ENCODE data around the gene MRPL41.

Gene MRPL41

DNA sequence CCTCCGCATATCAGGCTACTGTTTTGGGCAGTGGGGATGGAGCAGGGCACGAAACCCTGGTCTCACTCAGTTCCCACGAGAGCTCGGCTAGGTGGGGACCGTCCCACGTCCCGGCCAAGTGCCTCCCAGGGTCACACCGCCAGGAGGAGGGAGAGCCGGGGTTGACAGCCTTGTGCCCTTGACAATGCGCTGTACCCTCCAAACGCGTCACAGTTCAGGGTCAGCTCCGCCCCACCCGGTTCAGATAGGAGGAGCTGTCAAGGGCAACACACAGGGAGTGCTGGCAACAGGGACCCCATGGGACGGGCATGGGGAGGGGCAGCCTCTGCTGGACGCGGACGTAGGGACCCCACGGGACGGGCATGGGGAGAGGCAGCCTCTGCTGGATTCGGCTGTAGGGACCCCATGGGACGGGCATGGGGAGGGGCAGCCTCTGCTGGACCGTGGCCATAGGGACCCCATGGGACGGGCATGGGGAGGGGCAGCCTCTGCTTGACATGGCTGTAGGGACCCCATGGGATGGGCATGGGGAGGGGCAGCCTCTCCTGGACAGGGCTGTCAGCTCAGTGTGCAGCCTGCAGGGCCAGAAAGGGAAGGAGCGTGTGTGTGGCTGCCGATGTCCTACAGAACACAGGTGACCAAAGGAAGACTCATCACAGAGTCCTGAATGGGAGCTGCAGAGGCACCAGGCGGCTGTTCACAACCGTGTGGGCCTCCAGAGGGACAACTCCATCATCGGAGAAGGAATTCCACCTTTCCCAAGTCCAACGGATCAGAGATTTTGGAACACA is 30.9 kb upstream of the MRPL41 start:
- TF ChIP-seq POLR2AphosphoS5 (IDR thresholded peaks at IDR 0.05; ENCODE audit: low read depth) = no peak
- no peak for TF ChIP-seq GABPA (IDR thresholded peaks at IDR 0.05; ENCODE audit: low read depth)
- TF ChIP-seq, protein P1, sequence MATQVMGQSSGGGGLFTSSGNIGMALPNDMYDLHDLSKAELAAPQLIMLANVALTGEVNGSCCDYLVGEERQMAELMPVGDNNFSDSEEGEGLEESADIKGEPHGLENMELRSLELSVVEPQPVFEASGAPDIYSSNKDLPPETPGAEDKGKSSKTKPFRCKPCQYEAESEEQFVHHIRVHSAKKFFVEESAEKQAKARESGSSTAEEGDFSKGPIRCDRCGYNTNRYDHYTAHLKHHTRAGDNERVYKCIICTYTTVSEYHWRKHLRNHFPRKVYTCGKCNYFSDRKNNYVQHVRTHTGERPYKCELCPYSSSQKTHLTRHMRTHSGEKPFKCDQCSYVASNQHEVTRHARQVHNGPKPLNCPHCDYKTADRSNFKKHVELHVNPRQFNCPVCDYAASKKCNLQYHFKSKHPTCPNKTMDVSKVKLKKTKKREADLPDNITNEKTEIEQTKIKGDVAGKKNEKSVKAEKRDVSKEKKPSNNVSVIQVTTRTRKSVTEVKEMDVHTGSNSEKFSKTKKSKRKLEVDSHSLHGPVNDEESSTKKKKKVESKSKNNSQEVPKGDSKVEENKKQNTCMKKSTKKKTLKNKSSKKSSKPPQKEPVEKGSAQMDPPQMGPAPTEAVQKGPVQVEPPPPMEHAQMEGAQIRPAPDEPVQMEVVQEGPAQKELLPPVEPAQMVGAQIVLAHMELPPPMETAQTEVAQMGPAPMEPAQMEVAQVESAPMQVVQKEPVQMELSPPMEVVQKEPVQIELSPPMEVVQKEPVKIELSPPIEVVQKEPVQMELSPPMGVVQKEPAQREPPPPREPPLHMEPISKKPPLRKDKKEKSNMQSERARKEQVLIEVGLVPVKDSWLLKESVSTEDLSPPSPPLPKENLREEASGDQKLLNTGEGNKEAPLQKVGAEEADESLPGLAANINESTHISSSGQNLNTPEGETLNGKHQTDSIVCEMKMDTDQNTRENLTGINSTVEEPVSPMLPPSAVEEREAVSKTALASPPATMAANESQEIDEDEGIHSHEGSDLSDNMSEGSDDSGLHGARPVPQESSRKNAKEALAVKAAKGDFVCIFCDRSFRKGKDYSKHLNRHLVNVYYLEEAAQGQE (IDR thresholded peaks at IDR 0.05; ENCODE audit: insufficient replicate concordance, low read depth) = no peak
- no peak for TF ChIP-seq SPI1 (IDR thresholded peaks at IDR 0.05; ENCODE audit: borderline replicate concordance, low read depth)
- TF ChIP-seq, protein P2, sequence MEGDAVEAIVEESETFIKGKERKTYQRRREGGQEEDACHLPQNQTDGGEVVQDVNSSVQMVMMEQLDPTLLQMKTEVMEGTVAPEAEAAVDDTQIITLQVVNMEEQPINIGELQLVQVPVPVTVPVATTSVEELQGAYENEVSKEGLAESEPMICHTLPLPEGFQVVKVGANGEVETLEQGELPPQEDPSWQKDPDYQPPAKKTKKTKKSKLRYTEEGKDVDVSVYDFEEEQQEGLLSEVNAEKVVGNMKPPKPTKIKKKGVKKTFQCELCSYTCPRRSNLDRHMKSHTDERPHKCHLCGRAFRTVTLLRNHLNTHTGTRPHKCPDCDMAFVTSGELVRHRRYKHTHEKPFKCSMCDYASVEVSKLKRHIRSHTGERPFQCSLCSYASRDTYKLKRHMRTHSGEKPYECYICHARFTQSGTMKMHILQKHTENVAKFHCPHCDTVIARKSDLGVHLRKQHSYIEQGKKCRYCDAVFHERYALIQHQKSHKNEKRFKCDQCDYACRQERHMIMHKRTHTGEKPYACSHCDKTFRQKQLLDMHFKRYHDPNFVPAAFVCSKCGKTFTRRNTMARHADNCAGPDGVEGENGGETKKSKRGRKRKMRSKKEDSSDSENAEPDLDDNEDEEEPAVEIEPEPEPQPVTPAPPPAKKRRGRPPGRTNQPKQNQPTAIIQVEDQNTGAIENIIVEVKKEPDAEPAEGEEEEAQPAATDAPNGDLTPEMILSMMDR (IDR thresholded peaks at IDR 0.05; ENCODE audit: insufficient read depth, low read length) = no peak
- no peaks in the 10 kb centered on the region for H3K27me3 ChIP-seq (ENCODE audit: insufficient read depth, poor library complexity, severe bottlenecking)
- H3K27ac ChIP-seq (replicated peaks) = no peak overlapping the region
- DNase-seq (ENCODE audit: low read depth in 1 of 2, low spot score in 1 of 2) = no peak
- H3K4me3 ChIP-seq (replicated peaks; ENCODE audit: insufficient read depth, low read length) = no peak overlapping the region

DNA sequence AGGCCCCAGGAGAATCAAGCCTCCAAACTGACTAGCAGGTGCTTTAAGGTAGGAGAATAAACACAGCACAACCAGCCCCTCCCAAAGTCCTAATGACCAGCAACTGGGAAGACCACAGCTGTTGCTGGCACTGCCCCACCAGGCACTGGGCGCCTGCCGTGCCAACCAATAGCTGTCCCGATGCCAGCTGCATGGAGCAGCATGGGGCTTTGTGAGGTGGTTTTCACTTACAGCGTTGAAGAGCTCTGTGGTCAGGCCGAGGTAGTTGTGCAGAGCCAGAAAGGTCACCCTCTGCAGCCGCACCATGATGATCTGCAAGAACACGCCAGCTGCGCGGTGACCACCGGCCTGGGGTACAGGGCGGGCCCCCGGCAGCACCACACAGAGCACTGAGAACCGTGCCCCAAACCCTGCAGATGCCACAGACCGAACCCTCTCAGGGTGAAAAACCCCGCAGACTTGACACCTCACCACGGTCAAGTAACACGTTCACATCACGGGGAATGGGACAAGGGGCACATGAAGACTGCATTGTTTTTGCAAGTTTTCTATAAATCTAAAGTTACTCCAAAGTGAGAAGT is 30.2 kb upstream of the MRPL41 start:
- H3K27me3 ChIP-seq (ENCODE audit: insufficient read depth, poor library complexity, severe bottlenecking) = no peaks in the 10 kb centered on the region
- TF ChIP-seq GABPA (IDR thresholded peaks at IDR 0.05; ENCODE audit: low read depth) (no peak), POLR2AphosphoS5 (IDR thresholded peaks at IDR 0.05; ENCODE audit: low read depth) (no peak), SPI1 (IDR thresholded peaks at IDR 0.05; ENCODE audit: borderline replicate concordance, low read depth) (no peak)
- TF ChIP-seq, protein P2 (IDR thresholded peaks at IDR 0.05; ENCODE audit: insufficient read depth, low read length) = no peak
- TF ChIP-seq, protein P1 (IDR thresholded peaks at IDR 0.05; ENCODE audit: insufficient replicate concordance, low read depth) = no peak
- H3K27ac ChIP-seq (replicated peaks) = no peak overlapping the region
- H3K4me3 ChIP-seq (replicated peaks; ENCODE audit: insufficient read depth, low read length) = no peak overlapping the region
- DNase-seq (ENCODE audit: low read depth in 1 of 2, low spot score in 1 of 2) = no peak

DNA sequence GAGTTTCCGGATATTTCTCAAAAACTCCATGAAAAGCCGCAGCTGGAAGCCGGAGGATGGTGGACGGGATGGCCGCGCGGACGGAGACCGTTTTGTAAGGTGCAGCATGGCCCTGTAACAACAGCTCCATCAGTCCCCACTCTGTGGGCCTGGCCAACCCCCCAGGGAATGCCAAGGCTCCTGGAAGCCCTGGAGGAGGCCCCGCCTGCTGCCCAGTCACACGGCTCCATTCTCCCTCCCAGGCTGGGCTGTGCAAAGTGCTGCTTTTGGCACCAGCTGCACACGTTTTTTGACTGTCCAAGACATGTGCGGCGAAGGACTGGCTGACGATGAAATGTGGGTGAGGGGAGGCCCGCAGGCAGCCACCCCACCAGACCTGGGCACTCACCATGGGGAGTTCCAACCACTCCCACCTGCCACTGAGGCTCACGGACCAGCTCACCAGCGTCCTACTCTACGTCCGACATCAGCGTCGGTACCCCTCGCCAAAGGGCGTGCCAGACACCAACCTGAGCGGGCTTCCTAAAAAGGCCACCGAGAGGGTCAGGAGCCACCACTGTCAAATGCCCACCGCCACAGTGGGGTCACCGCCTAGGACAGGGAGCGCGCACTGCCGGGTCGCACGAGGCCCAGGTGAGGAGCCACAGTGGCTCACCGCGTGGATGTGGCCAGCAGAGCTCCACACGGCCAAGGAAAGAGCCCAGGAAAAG is 28.8 kb upstream of the MRPL41 start:
- H3K27me3 ChIP-seq (ENCODE audit: insufficient read depth, poor library complexity, severe bottlenecking) = no peaks in the 10 kb centered on the region
- TF ChIP-seq, protein P1 (IDR thresholded peaks at IDR 0.05; ENCODE audit: insufficient replicate concordance, low read depth) = no peak
- no peak for TF ChIP-seq GABPA (IDR thresholded peaks at IDR 0.05; ENCODE audit: low read depth)
- no peak for TF ChIP-seq SPI1 (IDR thresholded peaks at IDR 0.05; ENCODE audit: borderline replicate concordance, low read depth)
- no peak for DNase-seq (ENCODE audit: low read depth in 1 of 2, low spot score in 1 of 2)
- no peak overlapping the region for H3K27ac ChIP-seq (replicated peaks)
- H3K4me3 ChIP-seq (replicated peaks; ENCODE audit: insufficient read depth, low read length) = no peak overlapping the region

All from HL-60 (cell line).